LNCAP (cell line): Measurements from ENCODE around the gene GABBR2.

ENCODE experiments used
- CTCF ChIP-seq: fragments of 450-650 bp; IDR thresholded peaks from 2 replicates; pipeline ENCODE4 v1.5.1; 2017; ENCODE audit warnings: mild to moderate bottlenecking

The GABBR2 gene

GRCh38 chr9:98481676-98482075 lies 227.1 kb downstream of the GABBR2 start:
- TF ChIP-seq CTCF = no peak

- TF ChIP-seq CTCF = no peak
Measured at GRCh38 chr9:98479967-98480847, 228.5 kb downstream of the GABBR2 start.

GRCh38 chr9:98479449-98479848 lies 229.3 kb downstream of the GABBR2 start:
- TF ChIP-seq CTCF = no peak

GRCh38 chr9:98477884-98478283 lies 230.9 kb downstream of the GABBR2 start:
- TF ChIP-seq CTCF = no peak

- no peak for TF ChIP-seq CTCF
Measured at GRCh38 chr9:98472216-98472615, 236.5 kb downstream of the GABBR2 start.

GRCh38 chr9:98471185-98471584 lies 237.6 kb downstream of the GABBR2 start:
- no peak for TF ChIP-seq CTCF

- TF ChIP-seq CTCF = no peak
Measured at GRCh38 chr9:98468567-98469239, 240.0 kb downstream of the GABBR2 start.
